ENCODE results near the gene METTL26. TPM values are rescaled to one million over a fixed set of nuclear protein-coding genes. Genes with fewer than 3 reads are reported as not detected.

Gene METTL26
- total and polyA plus RNA-seq, 10 of the 15 experiments (the other 5 are each of a cell fraction or from before 2014, with no cell fraction given) = 5.4 to 163 (median 79.3) TPM

DNA sequence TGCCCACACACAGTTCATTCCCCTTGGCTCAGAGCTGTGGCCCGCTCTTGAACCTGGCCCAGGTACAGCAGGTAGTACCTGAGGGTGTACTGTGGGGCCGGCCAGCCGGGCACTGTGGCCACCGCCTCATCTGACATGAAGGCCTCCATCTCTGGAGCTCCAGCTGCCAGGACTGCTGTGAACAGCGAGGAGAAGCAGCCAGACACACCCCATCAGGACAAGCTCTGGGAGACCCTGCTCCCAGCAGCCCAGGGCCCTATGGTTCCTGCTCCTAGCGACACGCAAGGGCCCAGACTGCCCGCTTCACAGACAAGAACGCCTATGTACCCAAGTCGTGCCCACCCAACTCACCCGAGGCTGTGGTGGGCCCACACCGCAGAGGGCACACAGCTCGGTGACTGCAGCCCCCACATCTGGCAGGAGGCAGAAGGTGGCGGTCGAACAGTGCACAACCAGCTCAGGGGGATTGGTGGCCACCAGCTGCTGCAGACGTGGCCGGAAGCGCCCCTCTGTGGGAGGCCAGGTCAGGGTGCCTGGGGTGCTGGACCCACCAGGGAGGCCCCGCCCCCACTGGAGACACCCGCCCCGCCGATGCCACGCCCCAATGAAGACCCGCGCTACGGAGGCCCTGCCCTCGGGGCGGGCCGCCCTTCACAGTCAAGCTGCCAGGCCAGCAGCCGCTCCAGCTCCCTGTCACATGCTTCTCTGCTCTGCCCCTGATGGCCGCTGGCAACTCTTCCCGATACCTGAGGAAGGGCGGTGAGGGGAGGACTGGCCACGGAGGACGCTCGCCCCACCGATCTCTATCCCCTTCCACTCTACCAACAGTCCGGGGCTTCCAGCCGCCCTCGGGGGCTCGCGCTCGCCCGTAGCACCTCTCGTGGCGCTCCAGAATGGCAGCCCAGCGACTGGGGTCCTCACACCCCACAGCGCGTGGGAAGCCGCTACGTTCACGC is 43.0 kb upstream of the METTL26 start:
- Histone ChIP-seq H2AFZ (ENCODE audit: control insufficient read depth, low read depth, low read length) (peak overlapping the region; percentile 89), H3K9ac (ENCODE audit: control insufficient read depth, insufficient read depth, low read length) (no peak overlapping the region), H3K4me1 (ENCODE audit: control insufficient read depth, insufficient read depth, low read length) (peaks cover 15% of the 10 kb centered on the region), H3K79me2 (ENCODE audit: control insufficient read depth, insufficient read depth, low read length) (peaks cover 24% of the 10 kb centered on the region), H3K27me3 (replicated peaks in 1 of 2; ENCODE audit: control insufficient read depth in 2 of 2, insufficient read depth in 2 of 2, low read length in 1 of 2) (no peaks in the 10 kb centered on the region), H3K27ac (ENCODE audit: control insufficient read depth, insufficient read depth) (no peak overlapping the region), H3K9me3 (replicated peaks; ENCODE audit: control insufficient read depth, insufficient read depth, low read length) (no peaks in the 10 kb centered on the region), H4K20me1 (ENCODE audit: control insufficient read depth, insufficient read depth) (peaks cover 6% of the 10 kb centered on the region; the same call in 1 of the 2 replicates), H3K36me3 (ENCODE audit: control insufficient read depth in 2 of 2, insufficient read depth in 2 of 2, low read length in 1 of 2) (peaks cover 6 to 7% of the 10 kb centered on the region in 2 experiments; a peak in 2 of 4 replicates), H3K4me3 (peak overlapping the region; percentile 57), H3K4me2 (ENCODE audit: control insufficient read depth, insufficient read depth) (peak overlapping the region; percentile 92)
- intact Hi-C loops (cut with micrococcal nuclease; ENCODE audit: unreplicated experiment) (no loop called here), in situ Hi-C loops (cut with MboI) (no loop called here)
- WGBS (ENCODE audit: insufficient coverage, insufficient replicate concordance, low lambda C conversion rate, missing lambda C conversion rate) = 23% methylated on average over 50 of the region's 52 CpGs
- ChIA-PET SMC1A (ENCODE audit: uncharacterized antibody, unreplicated experiment) (no interaction called here), POLR2A (no interaction called here), RAD21 (ENCODE audit: unreplicated experiment) (interaction anchor here (0.6 kb wide), 1 partner anchor 1042 kb away, joined by 4 read pairs; no protein-coding TSS in a partner anchor), CTCF (interaction anchor here (0.9 kb wide), 1 partner anchor 11 kb away, joined by 4 read pairs; the partner anchor contains the start of gene RHOT2)
- peak; percentile 18 for ATAC-seq
- FAIRE-seq = no peak
- no TSS peak for BruUV-seq (replicated peaks)
- no peak for DNase-seq (ENCODE audit: low read depth, low spot score)
- TF ChIP-seq SMARCA5 (IDR thresholded peaks at IDR 0.05) (0 out of 2 replicates have a peak, but pooled peaks have one; percentile 24), SUPT20H (IDR thresholded peaks at IDR 0.05; ENCODE audit: borderline replicate concordance, control insufficient read depth, low read depth, low read length) (no peak), ZNF24 (IDR thresholded peaks at IDR 0.05) (no peak), HCFC1 (IDR thresholded peaks at IDR 0.05; ENCODE audit: low read length) (no peak), LARP7 (IDR thresholded peaks at IDR 0.05) (0 out of 2 replicates have a peak, but pooled peaks have one; percentile 10), MTA3 (IDR thresholded peaks at IDR 0.05; ENCODE audit: borderline replicate concordance, low read length) (no peak), CREB1 (IDR thresholded peaks at IDR 0.05; ENCODE audit: low read depth) (no peak), EED (IDR thresholded peaks at IDR 0.05; ENCODE audit: low read depth) (no peak), SIX5 (IDR thresholded peaks at IDR 0.05; ENCODE audit: low read depth, low read length, severe bottlenecking) (no peak), GATAD2B (conservative IDR thresholded peaks at IDR 0.05; ENCODE audit: low read depth) (peak; percentile 12; the same call in 1 of the 2 replicates), TCF3 (IDR thresholded peaks at IDR 0.05; ENCODE audit: borderline replicate concordance, insufficient read depth, low read depth, low read length) (no peak), BRCA1 (IDR thresholded peaks at IDR 0.05; ENCODE audit: low read depth, low read length) (no peak), ZNF622 (IDR thresholded peaks at IDR 0.05) (no peak), FOXM1 (IDR thresholded peaks at IDR 0.05; ENCODE audit: low read depth, low read length) (no peak), POLR2AphosphoS2 (IDR thresholded peaks at IDR 0.05; ENCODE audit: low read depth, low read length) (no peak), BACH1 (IDR thresholded peaks at IDR 0.05; ENCODE audit: borderline replicate concordance) (peak; percentile 70; the same call in 1 of the 2 replicates), PML (IDR thresholded peaks at IDR 0.05; ENCODE audit: low read length) (no peak), ATF3 (IDR thresholded peaks at IDR 0.05; ENCODE audit: borderline replicate concordance, extremely low read depth, low read depth, low read length) (no peak)
- TF ChIP-seq, protein P1, sequence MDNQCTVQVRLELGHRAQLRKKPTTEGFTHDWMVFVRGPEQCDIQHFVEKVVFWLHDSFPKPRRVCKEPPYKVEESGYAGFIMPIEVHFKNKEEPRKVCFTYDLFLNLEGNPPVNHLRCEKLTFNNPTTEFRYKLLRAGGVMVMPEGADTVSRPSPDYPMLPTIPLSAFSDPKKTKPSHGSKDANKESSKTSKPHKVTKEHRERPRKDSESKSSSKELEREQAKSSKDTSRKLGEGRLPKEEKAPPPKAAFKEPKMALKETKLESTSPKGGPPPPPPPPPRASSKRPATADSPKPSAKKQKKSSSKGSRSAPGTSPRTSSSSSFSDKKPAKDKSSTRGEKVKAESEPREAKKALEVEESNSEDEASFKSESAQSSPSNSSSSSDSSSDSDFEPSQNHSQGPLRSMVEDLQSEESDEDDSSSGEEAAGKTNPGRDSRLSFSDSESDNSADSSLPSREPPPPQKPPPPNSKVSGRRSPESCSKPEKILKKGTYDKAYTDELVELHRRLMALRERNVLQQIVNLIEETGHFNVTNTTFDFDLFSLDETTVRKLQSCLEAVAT (IDR thresholded peaks at IDR 0.05) = peak; percentile 58; the same call in 1 of the 2 replicates
- TF ChIP-seq, protein P2, sequence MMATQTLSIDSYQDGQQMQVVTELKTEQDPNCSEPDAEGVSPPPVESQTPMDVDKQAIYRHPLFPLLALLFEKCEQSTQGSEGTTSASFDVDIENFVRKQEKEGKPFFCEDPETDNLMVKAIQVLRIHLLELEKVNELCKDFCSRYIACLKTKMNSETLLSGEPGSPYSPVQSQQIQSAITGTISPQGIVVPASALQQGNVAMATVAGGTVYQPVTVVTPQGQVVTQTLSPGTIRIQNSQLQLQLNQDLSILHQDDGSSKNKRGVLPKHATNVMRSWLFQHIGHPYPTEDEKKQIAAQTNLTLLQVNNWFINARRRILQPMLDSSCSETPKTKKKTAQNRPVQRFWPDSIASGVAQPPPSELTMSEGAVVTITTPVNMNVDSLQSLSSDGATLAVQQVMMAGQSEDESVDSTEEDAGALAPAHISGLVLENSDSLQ (IDR thresholded peaks at IDR 0.05) = peak; percentile 16; the same call in 1 of the 2 replicates

All from GM12878 (cell line).